NCI-H1694 (cell line): ENCODE data around the gene EPN2.

ENCODE experiments used
- DNase-seq: peaks from one replicate; lab custom pipeline; 2025; lab: John Stamatoyannopoulos, UW

The EPN2 gene

GRCh38 chr17:19365833-19366636 lies 128.9 kb downstream of the EPN2 start:
- no peak for DNase-seq

- DNase-seq = no peak
Measured at GRCh38 chr17:19366637-19366972, 129.4 kb downstream of the EPN2 start.

DNA sequence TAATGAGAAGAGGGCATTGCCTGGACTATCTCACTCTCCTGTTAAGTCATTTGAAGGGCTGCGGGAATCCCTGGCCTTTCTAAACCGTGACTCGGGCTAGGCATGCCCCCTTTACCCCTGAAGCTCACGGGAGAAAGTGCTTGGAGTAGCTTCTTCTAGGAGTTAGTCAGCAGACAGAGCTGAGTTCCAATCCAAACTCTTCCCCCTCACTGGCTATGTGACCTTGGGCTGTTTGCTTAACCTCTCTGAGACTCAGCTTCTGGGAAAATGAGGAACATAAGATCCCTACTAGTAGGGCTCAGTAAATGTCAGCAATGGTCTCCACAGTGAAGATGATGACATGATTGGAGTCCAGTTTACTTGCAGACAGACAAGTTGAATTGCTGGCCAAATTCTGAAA lies 131.1 kb downstream of the EPN2 start:
- no peak for DNase-seq

DNA sequence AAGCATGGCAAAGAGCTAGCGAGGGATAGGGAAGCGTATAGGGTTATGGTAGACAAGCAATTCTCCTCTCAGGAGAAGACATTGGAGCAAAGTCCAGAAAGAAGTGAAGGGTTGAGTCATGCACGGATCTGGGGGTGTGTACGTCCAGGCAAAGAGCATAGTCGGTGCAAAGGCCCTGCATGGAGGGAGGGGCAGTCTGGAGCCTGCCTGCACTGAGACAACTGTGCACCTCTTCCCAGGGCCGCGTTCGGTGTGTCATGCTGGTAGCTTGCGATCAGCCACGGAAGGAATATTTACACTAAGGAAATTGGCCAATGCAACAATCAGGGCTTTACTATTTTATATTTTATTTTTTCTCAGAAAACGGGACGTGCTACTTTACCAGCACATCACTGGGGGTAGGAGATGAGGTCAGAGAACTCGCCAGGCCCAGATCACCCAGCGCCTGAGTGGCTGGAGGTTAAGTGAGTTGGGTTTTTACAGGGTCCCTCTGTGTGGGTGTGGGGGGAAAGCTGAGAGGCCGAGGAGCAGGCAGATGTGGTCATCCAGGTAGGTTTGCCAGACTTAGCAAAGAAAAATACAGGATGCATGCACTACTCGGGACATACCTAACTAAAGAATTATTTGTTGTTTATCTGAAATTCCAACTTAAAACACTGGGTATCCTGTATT lies 132.1 kb downstream of the EPN2 start:
- no peak for DNase-seq

DNA sequence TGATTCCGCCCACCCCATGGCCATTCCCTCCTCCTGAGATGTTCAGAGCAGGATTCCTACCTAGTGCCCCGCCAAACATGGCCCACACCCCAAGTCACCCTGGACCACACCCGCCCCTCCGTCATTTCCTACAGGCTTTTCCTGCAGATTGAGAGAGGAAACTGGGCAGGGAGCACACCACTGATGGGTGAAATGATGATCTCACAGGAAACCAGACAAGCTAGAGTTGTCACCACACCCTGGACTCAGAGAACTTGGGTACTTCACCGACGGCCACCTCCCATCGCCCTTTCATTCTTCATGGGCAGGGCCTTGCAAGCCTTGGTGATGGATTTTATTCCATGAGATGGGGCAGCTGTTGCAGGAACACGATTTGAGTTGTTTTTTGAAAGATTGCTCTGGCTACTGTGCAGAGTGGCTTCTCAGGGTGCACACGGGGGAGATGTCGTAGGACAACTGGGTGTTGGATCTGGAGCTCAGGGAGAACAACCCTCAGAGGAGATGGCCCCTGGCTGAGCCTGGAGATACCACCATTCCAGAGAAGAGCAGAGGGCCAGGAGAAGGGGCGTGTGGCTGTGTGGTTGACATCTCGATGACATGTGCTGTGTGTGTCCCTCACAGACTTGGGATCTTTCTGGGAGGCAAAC lies 132.8 kb downstream of the EPN2 start:
- no peak for DNase-seq

- DNase-seq = no peak
Measured at GRCh38 chr17:19370493-19370960, 133.4 kb downstream of the EPN2 start.

DNA sequence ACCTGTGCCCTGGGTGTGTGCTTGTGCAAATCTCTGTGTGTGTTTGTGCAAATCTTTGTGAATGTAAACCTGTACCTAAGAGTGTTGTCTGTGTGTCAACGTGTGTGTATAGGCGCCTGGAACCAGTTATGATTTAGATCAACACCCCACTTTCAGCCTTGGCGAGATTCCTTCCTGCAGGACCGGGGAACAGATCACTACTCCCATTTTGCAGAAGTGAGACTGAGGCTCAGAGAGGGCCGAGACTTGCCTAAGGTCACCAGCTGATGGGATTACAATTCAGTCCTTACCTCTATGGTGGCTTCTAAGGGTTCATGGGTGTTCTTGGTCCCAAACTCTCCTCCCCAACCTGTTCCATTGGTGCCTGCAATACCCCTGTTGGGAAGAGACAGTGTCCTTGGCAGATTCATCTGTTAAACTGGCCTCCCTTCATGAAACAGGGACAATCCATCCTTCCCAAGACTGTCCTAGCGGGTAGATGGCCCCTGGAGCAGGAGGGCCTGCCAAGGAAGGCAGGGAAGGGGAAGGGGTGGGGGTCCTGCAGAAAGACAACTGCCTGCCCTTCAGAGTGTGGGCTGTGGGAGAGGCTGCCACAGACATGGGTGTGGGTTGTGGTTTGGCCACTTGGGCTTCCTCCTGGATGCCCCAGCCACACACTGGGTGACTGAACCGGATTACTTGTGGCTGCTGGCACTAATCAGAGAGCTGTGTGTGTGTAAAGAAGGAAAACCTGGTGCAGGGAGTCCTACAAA lies 134.3 kb downstream of the EPN2 start:
- DNase-seq = no peak

DNA sequence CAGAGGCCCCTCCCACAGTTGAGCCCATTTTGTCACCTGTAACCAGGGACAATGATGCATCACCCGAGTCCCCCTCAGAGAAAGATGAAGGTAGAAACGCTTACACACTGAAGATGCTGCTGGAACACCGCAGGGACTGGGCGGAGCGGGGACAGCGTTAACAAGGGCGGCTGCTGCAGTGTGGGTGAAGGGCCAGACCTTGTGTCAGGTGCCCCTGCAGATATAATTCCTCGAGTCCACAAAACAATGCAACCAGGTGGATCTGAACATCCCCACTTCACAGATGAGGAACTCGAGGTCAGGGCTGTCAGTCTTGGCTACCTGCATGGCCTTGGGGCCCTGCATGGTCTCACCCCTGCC lies 134.8 kb downstream of the EPN2 start:
- DNase-seq = no peak

DNA sequence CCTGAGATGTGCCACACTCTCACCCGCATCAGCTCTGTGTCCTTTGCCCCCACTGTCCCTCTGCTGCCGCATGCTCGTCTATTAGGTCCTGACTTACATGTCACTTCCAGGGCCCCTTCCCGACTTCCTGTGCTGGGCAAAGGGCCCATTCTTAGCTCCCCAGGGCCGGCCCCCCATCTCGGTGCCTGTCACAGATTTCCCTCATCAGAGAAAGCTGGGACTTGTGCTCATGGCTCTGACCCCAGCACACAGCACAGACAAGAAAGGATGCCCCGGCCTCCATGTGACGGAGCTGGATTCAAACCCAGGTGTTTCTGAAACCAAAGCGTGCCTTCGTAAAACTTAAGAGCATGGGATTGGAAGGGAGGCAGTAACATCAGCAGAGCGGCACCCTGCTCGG lies 135.3 kb downstream of the EPN2 start:
- no peak for DNase-seq

DNA sequence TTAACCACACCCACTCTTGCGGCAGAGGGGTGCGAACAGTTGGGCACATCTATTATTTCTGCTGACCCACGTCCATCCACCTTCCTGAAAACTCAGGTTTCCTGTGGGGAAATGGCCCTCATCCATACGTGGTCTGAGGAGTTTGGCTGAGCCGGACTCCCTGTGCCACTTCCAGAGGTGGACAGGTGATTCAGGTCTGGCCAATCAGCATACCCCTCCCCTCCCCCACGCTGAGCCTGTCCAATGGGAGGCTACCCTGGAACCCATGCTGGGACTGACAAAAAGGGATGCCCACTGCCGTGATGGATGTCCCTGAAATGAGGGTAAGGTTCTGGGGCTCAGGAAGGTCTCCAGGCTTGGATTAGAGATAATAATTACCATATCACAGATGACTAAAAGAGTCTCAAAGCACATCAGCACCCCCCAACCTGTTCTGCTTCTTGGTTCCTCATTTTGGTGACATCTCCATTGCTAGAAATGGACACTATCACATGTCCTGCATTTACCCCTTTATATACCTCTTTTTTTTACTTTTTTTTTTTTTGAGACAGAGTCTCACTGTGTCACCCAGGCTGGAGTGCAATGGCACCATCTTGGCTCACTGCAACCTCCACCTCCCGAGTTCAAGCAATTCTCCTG lies 135.8 kb downstream of the EPN2 start:
- no peak for DNase-seq

DNA sequence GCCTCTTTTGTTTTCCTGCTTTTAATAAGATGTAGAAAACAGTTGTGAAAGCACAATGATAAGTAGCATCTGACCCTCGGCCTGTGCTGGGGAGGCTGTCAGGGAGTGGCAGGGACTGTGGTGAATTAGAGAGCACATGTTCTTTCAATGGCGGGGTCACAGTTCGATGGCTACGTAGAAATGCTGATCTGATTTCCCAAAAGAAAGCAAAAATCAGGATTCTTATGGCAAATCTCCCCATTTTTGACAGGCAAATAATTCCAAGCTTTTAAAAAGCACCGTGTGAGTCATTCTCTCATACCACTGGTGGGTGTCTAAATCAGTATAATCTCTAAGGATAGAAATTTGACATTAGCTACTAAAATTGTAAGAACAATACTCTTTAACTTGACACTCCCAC lies 137.0 kb downstream of the EPN2 start:
- DNase-seq = no peak

DNA sequence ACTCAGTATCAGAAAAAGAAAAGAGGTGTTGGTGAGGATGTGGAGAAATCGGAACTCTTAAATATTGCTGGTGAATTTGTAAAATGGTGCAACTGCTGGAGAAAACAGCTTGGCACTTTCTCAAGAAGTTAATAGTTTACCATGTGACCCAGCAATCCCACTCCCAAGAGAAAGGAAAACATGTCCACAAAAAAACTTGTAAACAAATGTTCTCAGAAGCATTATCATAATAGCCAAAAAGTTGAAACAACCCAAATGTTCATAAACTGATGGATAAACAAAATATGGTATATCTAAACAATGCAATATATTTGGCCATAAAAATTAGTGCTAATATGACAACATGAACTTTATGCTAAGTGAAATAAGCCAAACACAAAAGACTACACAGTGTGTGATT lies 138.6 kb downstream of the EPN2 start:
- DNase-seq = no peak

- DNase-seq = no peak
Measured at GRCh38 chr17:19376811-19377210, 139.6 kb downstream of the EPN2 start.

- peak; percentile 98 for DNase-seq
Measured at GRCh38 chr17:19377602-19378415, 140.6 kb downstream of the EPN2 start.

- no peak for DNase-seq
Measured at GRCh38 chr17:19378416-19379360, 141.5 kb downstream of the EPN2 start, which contains the start of gene MAPK7. TSS of gene MAPK7 (plus strand) at chr17:19378498. CDS start at chr17:19378901, 403 bp downstream.

- no peak for DNase-seq
Measured at GRCh38 chr17:19379361-19380065, 142.3 kb downstream of the EPN2 start.

DNA sequence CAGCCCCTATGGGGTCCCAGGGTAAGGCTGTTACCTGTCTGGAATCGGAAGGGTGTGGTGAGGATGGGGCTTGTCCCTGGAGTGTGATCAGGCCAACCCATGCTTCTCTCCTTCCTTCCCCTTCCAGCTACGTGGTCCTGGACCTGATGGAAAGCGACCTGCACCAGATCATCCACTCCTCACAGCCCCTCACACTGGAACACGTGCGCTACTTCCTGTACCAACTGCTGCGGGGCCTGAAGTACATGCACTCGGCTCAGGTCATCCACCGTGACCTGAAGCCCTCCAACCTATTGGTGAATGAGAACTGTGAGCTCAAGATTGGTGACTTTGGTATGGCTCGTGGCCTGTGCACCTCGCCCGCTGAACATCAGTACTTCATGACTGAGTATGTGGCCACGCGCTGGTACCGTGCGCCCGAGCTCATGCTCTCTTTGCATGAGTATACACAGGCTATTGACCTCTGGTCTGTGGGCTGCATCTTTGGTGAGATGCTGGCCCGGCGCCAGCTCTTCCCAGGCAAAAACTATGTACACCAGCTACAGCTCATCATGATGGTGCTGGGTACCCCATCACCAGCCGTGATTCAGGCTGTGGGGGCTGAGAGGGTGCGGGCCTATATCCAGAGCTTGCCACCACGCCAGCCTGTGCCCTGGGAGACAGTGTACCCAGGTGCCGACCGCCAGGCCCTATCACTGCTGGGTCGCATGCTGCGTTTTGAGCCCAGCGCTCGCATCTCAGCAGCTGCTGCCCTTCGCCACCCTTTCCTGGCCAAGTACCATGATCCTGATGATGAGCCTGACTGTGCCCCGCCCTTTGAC lies 143.5 kb downstream of the EPN2 start:
- no peak for DNase-seq

- DNase-seq = no peak
Measured at GRCh38 chr17:19381361-19381740, 144.2 kb downstream of the EPN2 start.
